SU-DHL-6 (cell line): ENCODE data around the gene INPP4B.

ENCODE experiments used
- H2AFZ ChIP-seq: fragments of 200-600 bp; sonication (generic); 2 replicates; pipeline ENCODE4 v1.6.1; 2014; ENCODE audit warnings: low read depth, mild to moderate bottlenecking, moderate library complexity, mixed read lengths, antibody characterized with exemption, low read length; ENCODE audit not compliant: severe bottlenecking
- H3F3A ChIP-seq: fragments of 200-600 bp; shearing (Covaris generic); 2 replicates; pipeline ENCODE4 v1.6.0; 2016; ENCODE audit warnings: antibody characterized with exemption, mild to moderate bottlenecking; ENCODE audit not compliant: insufficient read depth
- H3K27ac ChIP-seq: fragments of 200-600 bp; sonication (generic); 2 replicates; pipeline ENCODE4 v1.5.1; 2016; ENCODE audit warnings: low read depth, mild to moderate bottlenecking, low read length, moderate library complexity, mixed read lengths
- H3K27me3 ChIP-seq: fragments of 200-600 bp; sonication (generic), shearing (Covaris generic); 2 replicates; pipeline ENCODE4 v1.6.0; 2014; ENCODE audit warnings: mild to moderate bottlenecking, low read length
- H3K36me3 ChIP-seq: fragments of 200-600 bp; sonication (generic); 2 replicates; pipeline ENCODE4 v1.6.1; 2014; ENCODE audit warnings: mild to moderate bottlenecking, low read length, mixed read lengths
- H3K4me2 ChIP-seq: fragments of 300-600, 200-600 bp; shearing (Covaris generic), sonication (generic); 2 replicates; pipeline ENCODE4 v1.6.0; 2014; ENCODE audit warnings: low read length, low read depth, mild to moderate bottlenecking; ENCODE audit not compliant: poor library complexity, severe bottlenecking
- H3K4me3 ChIP-seq: fragments of 200-600 bp; sonication (generic); 2 replicates; pipeline ENCODE4 v1.5.1; 2014; ENCODE audit warnings: antibody characterized with exemption, low read length, mild to moderate bottlenecking, mixed read lengths; ENCODE audit not compliant: insufficient read depth, poor library complexity, severe bottlenecking
- H3K79me2 ChIP-seq: fragments of 200-600 bp; sonication (generic); 2 replicates; pipeline ENCODE4 v1.6.1; 2014; ENCODE audit warnings: mild to moderate bottlenecking, low read length, moderate library complexity; ENCODE audit not compliant: insufficient read depth
- H3K9ac ChIP-seq: fragments of 200-600 bp; sonication (generic); 2 replicates; pipeline ENCODE4 v1.7.0; 2014; ENCODE audit warnings: mild to moderate bottlenecking, low read length
- H3K9me2 ChIP-seq: fragments of 200-600 bp; sonication (generic); replicated peaks from 2 replicates; pipeline ENCODE4 v1.6.1; 2014; ENCODE audit warnings: low read length; ENCODE audit not compliant: insufficient read depth
- H3K9me3 ChIP-seq: fragments of 200-600 bp; sonication (generic); 2 replicates; pipeline ENCODE4 v1.6.1; 2014; ENCODE audit warnings: low read length, mixed read lengths; ENCODE audit not compliant: insufficient read depth
- H4K20me1 ChIP-seq: fragments of 200-600 bp; sonication (generic); 2 replicates; pipeline ENCODE4 v1.6.1; 2014; ENCODE audit warnings: low read depth, mild to moderate bottlenecking, antibody characterized with exemption, low read length, moderate library complexity, mixed read lengths
- CTCF ChIP-seq: fragments of 200-600 bp; sonication (generic); IDR thresholded peaks from one replicate; pipeline ENCODE4 v1.5.1; 2017; ENCODE audit warnings: antibody characterized with exemption, mild to moderate bottlenecking, low read length, moderate library complexity; ENCODE audit not compliant: insufficient read depth, poor library complexity, severe bottlenecking
- EZH2phosphoT487 ChIP-seq: fragments of 200-600 bp; sonication (generic), shearing (Covaris generic); conservative IDR thresholded peaks from 2 replicates; pipeline ENCODE4 v1.6.1; 2018; ENCODE audit warnings: mild to moderate bottlenecking, antibody characterized with exemption, low read length, moderate library complexity, mixed read lengths

Gene INPP4B

GRCh38 chr4:141977433-141977832, 868.7 kb downstream of the INPP4B start:
- H3K4me3 ChIP-seq, result no peak overlapping the region
- TF ChIP-seq CTCF (no peak), EZH2phosphoT487 (no peak)
- no peak overlapping the region for H3K27ac ChIP-seq
- H3F3A ChIP-seq, result no peaks in the 10 kb centered on the region
- no peaks in the 10 kb centered on the region for H4K20me1 ChIP-seq
- no peaks in the 10 kb centered on the region for H3K79me2 ChIP-seq
- no peak overlapping the region for H3K9ac ChIP-seq
- H3K27me3 ChIP-seq, result no peaks in the 10 kb centered on the region
- H3K4me2 ChIP-seq, result no peak overlapping the region
- H3K9me3 ChIP-seq, result no peaks in the 10 kb centered on the region
- H3K36me3 ChIP-seq, result no peaks in the 10 kb centered on the region
- H3K9me2 ChIP-seq, result no peaks in the 10 kb centered on the region
- no peak overlapping the region for H2AFZ ChIP-seq
